Measurements from ENCODE around the gene THRB.

The THRB gene

GRCh38 chr3:24300949-24301348 lies 193.7 kb downstream of the THRB start:
- DNase-seq = no peak

GRCh38 chr3:24299806-24300626 lies 194.6 kb downstream of the THRB start:
- peak; percentile 92 for DNase-seq

GRCh38 chr3:24299246-24299805 lies 195.3 kb downstream of the THRB start:
- DNase-seq = no peak

- DNase-seq = no peak
Measured at GRCh38 chr3:24296441-24297205, 198.0 kb downstream of the THRB start.

- no peak for DNase-seq
Measured at GRCh38 chr3:24294150-24294549, 200.5 kb downstream of the THRB start.

GRCh38 chr3:24291646-24292045 lies 203.0 kb downstream of the THRB start:
- no peak for DNase-seq

GRCh38 chr3:24290596-24290995 lies 204.1 kb downstream of the THRB start:
- no peak for DNase-seq

- DNase-seq = no peak
Measured at GRCh38 chr3:24288496-24289236, 206.0 kb downstream of the THRB start.

GRCh38 chr3:24287755-24288450 lies 206.7 kb downstream of the THRB start:
- no peak for DNase-seq

- DNase-seq = no peak
Measured at GRCh38 chr3:24286405-24286804, 208.2 kb downstream of the THRB start.

GRCh38 chr3:24278543-24278942 lies 216.1 kb downstream of the THRB start:
- DNase-seq = peak; percentile 56

- DNase-seq = no peak
Measured at GRCh38 chr3:24273491-24273890, 221.2 kb downstream of the THRB start.

GRCh38 chr3:24272875-24273274 lies 221.8 kb downstream of the THRB start:
- no peak for DNase-seq

- no peak for DNase-seq
Measured at GRCh38 chr3:24272408-24272807, 222.2 kb downstream of the THRB start.

GRCh38 chr3:24271228-24271627 lies 223.4 kb downstream of the THRB start:
- no peak for DNase-seq

- no peak for DNase-seq
Measured at GRCh38 chr3:24270744-24271143, 223.9 kb downstream of the THRB start.

- DNase-seq = no peak
Measured at GRCh38 chr3:24270204-24270691, 224.4 kb downstream of the THRB start.

- DNase-seq = peak; percentile 54
Measured at GRCh38 chr3:24264748-24265158, 229.9 kb downstream of the THRB start.

GRCh38 chr3:24264011-24264410 lies 230.6 kb downstream of the THRB start:
- DNase-seq = no peak

- DNase-seq = no peak
Measured at GRCh38 chr3:24263069-24263668, 231.5 kb downstream of the THRB start.

GRCh38 chr3:24261521-24261920 lies 233.1 kb downstream of the THRB start:
- DNase-seq = no peak

Measured in fibroblast of upper back skin (primary cell).